Left cardiac atrium (tissue), 4 donors: ENCODE measurements around the gene PPM1B. TPM values are rescaled to one million over a fixed set of nuclear protein-coding genes. Genes with fewer than 3 reads are reported as not detected.
"Not testable (repeated sequence)": the region's sequence is repeated elsewhere in the genome, so short reads cannot be mapped to it uniquely, and the experiment has no call there.

ENCODE experiments used
- ATAC-seq, 2 donors: fragments of 200-7000 bp; cut with Tn5 transposase; one replicate each; pipeline ENCODE4 v1.9.1; 2020; ENCODE audit warnings: mild to moderate bottlenecking in 2 of 2, moderate library complexity in 2 of 2
- DNase-seq: peaks from one replicate; pipeline ENCODE4 v3.0.0-alpha.2; 2020
- intact Hi-C, 2 donors: fragments of 100-400 bp; cut with DNase I; formaldehyde crosslinking; loops; one replicate each; pipeline versions ENCODE4 v1.14.1 to v1.15.1; 2022 to 2023
- total RNA-seq, 2 donors: library from RNA; stranded (reverse); fragmentation: NEBNext Ultra II Directional; extraction: Animal tissue kit (Norgen Biotek cat#: 25700); gene quantifications; one replicate each; pipeline ENCODE4 v1.2.1, GENCODE V29; 2021
- donor health status: DM: no; HTN: yes; CAD: no.
- donor health status: DM: no; HTN: yes; CAD: no; lungs with severe emphysema.
- donor health status: DM: yes; HTN: yes; CAD: no.
- donor health status: Dilated cardiomyopathy.

The PPM1B gene
- total RNA-seq, 2 donors from 2014 or later, result 41.1 to 42.3 TPM

DNA sequence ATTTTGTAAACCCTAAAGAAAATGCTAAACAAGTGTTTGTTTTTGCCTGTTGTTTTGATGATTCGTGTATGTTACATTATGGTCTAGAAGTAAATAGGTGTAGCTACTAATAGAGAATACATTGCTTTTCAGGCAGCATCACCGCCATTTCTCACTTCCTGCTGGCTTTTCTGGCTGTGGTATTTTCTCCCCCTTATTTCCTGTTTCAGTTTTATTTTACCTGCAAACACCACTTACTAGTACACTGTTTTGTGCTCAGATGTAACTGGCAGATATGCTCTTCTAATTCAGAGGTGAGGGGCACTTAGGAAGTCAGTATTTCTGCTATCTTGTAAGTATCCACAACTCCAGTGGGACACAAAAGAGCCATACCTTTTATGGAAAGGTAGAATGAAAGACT, 68.5 kb downstream of the PPM1B start:
- intact Hi-C loops, result loop anchor here in 1 of 2 donors (10.0 kb wide), 1 partner anchor 152 kb away; no protein-coding TSS in a partner anchor
- ATAC-seq, result no peak
- DNase-seq, result no peak

DNA sequence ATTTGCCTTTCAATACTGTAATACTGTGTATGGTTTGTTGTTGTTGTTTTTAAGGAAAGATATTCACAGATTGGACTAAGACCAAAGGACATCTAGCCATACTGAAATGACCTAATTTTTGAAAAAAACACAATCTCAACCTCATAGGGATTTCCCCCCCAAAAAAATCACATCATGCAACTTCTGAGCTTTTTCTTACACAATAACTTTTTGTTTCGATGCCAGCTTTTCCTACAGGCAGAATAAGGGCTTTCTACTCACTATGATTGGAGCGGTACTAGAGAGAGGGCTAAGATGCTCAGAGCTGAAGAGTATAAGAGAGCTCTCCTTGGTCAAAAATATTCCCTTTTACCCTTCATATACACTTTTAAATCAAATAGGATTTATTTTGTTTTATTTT, 74.2 kb downstream of the PPM1B start:
- intact Hi-C loops, result loop anchor here in 1 of 2 donors (5.0 kb wide), 1 partner anchor 104 kb away; no protein-coding TSS in a partner anchor
- ATAC-seq, result no peak
- no peak for DNase-seq

- ATAC-seq (peak; percentile 68 to 76), DNase-seq (peak; percentile 59)
- intact Hi-C loops, result loop anchor here in 1 of 2 donors (5.0 kb wide), 1 partner anchor 103 kb away; no protein-coding TSS in a partner anchor
These were observed 75.6 kb downstream of the PPM1B start for GRCh38 chr2:44244135-44244871.

DNA sequence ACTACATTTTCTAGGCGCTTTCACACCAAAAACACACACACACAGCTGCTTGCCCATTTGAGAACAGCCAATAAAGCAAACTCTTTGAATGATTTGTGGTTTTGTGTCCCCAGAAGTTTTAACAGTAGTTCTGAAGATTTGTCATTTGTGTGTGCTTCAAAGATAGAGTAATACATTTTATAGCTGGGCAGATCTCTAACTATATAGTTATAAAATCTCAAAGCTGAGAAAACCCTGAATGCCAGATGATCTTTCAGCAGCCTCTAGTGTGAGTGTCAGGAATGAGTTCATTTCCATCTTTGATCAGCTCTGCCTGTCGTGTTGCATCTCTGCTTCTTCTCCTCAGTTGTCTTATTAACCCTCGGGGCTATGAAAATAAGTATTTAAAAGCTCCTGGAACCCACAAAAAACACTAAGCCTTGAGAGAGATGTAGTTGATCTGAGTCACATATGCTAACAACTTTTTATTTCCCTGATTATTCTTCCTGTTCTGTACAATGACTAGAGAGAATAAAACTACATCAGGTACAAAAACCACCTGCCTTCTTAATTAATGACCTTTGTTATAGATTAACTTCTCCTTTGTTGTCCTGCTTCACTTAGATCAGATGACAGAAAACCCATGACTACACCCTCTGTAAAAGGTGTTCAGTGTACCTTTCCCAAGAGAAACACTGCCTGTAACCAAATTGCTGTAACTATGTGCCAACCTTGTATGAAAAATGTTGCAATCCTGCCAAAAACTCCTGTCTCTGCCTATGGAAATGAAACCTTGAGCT, 76.6 kb downstream of the PPM1B start:
- DNase-seq, result no peak
- ATAC-seq, result no peak
- intact Hi-C loops, result loop anchor here in 1 of 2 donors (5.0 kb wide), 1 partner anchor 707 kb away; no protein-coding TSS in a partner anchor

GRCh38 chr2:44246436-44246835, 77.8 kb downstream of the PPM1B start:
- intact Hi-C loops, result loop anchor here in 1 of 2 donors (5.0 kb wide), 1 partner anchor 706 kb away; no protein-coding TSS in a partner anchor
- no peak for DNase-seq
- peak in 1 of 2 donors; percentile 35 for ATAC-seq

DNA sequence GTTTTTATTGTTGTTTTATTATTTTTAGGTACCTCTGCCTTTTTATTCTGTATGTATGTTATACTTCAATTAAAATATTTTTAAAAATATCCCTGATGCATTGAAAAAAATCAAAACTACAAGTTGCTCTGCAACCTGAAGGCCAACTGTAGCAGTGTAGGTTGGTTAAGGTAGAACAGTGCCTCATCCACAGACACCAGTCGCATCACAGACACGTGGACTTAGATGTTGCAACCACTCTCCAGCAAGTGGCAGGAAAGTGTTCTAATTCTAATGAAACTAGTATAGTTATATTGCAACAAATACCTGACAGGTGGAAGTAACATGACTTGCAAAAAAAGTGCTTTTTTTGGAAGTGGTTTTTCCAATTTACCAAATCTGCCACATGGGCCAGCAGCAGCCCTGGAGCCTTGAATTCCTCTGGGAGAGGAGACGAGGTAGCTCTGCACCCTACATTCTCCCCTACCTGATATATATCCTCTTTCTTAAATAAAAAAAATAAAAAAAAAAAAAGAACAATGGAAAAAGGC, 78.2 kb downstream of the PPM1B start:
- DNase-seq (no peak), ATAC-seq (peak in 1 of 2 donors; percentile 24)
- intact Hi-C loops, result loop anchor here in 1 of 2 donors (5.0 kb wide), 1 partner anchor 705 kb away; no protein-coding TSS in a partner anchor

GRCh38 chr2:44247924-44248323, 79.2 kb downstream of the PPM1B start:
- no peak for DNase-seq
- ATAC-seq, result no peak
- intact Hi-C loops, result loop anchor here in 1 of 2 donors (5.0 kb wide), 1 partner anchor 704 kb away; no protein-coding TSS in a partner anchor

DNA sequence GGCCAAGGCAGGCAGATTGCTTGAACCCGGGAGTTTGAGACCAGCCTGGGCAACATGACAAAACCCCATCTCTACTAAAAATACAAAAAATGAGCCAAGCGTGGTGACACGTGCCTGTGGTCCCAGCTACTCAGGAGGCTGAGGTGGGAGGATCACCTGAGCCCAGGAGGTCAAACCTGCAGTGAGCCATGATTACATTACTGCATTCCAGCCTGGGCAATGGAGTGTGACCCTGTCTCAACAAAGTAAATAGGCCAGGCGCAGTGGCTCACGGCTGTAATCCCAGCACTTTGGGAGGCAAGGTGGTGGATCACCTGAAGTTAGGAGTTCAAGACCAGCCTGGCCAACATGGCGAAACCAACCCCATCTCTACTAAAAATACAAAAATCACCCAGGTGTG, 80.6 kb downstream of the PPM1B start:
- not testable (repeated sequence) for ATAC-seq, DNase-seq
- intact Hi-C loops, result loop anchor here in 1 of 2 donors (5.0 kb wide), 1 partner anchor 703 kb away; no protein-coding TSS in a partner anchor

GRCh38 chr2:44250376-44250775, 81.7 kb downstream of the PPM1B start:
- intact Hi-C loops, result no loop called here
- ATAC-seq, result no peak
- DNase-seq, result no peak

- intact Hi-C loops, result no loop called here
These were observed 85.3 kb downstream of the PPM1B start for GRCh38 chr2:44254023-44254422.

GRCh38 chr2:44255704-44256103, 87.0 kb downstream of the PPM1B start:
- ATAC-seq, intact Hi-C loops, DNase-seq: not testable (repeated sequence)

More at GRCh38 chr2:44254023-44254422, 85.3 kb downstream of the PPM1B start:
- DNase-seq (no peak), ATAC-seq (no peak)

- ATAC-seq, intact Hi-C loops, DNase-seq: not testable (repeated sequence)
These were observed 89.1 kb downstream of the PPM1B start for GRCh38 chr2:44257802-44258201.

DNA sequence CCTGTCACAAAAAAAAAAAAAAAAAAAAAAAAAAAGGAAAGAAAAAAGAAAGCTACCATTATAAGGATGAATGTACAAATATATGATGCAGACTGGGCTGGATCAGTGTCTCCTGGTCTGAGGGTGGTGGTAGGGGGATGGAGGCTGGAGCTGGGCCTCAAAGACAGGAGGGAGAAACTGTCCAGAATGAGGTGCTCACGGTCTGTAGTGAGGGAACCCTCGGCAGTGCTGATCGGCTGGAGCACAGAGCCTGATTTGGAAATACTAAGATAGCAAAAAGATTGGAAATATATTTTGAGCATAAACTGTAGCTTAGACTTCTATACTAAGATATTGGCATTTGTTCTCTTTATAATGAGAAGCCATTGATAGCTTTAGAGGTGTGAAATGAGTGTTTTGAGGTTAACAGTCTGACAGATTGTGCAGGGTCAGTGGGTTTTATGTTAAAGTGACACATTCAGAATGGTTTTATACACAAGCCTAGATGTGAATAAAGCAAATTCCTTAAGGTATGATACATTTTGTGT, 98.7 kb downstream of the PPM1B start:
- DNase-seq (no peak), ATAC-seq (peak in 1 of 2 donors; percentile 48)
- intact Hi-C loops, result no loop called here

DNA sequence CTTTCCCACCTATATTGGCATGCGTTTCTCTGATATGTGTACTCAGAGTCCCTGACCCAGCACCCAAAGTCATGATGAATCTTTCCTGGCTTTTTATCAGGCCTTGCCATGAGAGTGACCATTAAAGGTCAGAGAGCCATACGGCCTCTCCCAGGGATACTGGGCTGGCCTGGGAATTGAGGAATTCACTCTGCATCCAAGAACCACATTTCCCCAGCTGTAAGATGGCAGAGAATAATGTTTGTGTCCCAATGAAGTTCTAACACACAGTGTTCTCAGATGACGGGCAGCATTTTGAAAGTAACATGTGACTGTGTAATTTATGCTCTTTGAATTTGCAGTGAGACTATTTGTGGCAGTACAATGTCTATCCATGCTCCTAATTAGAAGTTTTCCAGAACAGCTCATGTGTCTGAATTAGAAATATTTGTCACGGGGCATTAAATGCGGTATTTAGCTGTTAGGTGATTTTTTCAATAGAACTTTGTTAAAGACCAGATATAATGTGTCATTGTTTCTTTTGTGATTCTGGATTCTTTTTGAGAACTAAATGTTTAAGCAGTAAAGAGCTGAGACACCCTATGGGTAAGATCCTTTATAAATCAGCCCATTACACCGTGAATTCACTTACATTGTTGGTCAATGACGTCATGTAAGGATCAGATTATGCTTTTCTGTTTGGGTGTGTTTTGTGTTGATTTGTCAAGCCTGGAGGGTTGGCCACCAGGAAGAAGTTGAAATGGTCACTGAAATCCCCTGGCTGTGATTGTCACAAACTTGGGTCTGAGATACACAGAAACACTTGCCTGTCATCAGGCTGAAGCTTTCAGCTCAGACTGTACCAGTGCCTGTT, 99.3 kb downstream of the PPM1B start:
- ATAC-seq (peak; percentile 69 to 90), DNase-seq (no peak)
- intact Hi-C loops, result no loop called here

DNA sequence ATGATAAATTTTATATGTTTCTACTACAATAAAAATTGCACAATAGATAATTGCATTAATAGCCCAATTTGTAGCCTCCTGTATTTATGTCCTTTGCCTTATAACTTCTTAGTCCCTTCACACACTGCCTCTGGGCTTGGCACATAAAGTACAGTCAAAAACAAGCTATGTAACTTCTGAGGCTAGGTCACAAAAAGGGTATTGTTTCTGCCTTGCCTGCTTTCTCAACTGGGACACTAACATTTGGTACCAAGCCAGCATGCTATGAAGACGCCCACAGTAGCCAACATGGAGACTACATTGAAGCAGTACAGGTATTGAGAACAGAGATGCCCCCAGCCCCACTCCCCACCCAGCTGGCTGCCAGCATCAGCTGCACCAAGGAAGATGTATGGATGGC, 101.2 kb downstream of the PPM1B start:
- no peak for DNase-seq
- intact Hi-C loops, result no loop called here
- no peak for ATAC-seq

DNA sequence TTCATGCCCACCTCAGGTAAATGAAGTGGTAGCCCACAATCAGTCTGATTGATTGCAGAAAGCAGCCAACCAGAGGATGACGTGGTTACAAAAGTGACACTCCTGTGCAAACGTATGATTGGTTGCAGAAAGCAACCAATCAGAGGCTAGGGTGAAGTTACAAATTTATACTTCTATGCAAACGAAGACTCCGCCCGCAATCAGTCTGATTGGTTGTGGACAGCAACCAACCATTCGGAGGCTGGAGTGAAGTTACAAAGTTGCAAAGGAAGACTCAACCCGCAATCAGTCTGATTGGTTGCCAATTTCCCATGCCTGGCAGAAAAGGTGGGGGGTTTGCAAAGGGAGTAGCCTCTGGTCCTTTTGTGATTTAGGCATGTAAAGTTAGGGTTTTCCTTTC, 102.6 kb downstream of the PPM1B start:
- ATAC-seq, result no peak
- intact Hi-C loops, result no loop called here
- no peak for DNase-seq

- DNase-seq, result no peak
- intact Hi-C loops, result no loop called here
- ATAC-seq, result no peak
These were observed 104.4 kb downstream of the PPM1B start for GRCh38 chr2:44273076-44273475.

GRCh38 chr2:44273596-44273995, 104.9 kb downstream of the PPM1B start:
- ATAC-seq, result peak in 1 of 2 donors; percentile 46
- intact Hi-C loops, result no loop called here

More at GRCh38 chr2:44273596-44273995, 104.9 kb downstream of the PPM1B start:
- DNase-seq, result no peak
